ENCODE measurements around the gene PATE1. TPM values are rescaled to one million over a fixed set of nuclear protein-coding genes. Genes with fewer than 3 reads are reported as not detected.
"Not testable (repeated sequence)": the region's sequence is repeated elsewhere in the genome, so short reads cannot be mapped to it uniquely, and the experiment has no call there.

The PATE1 gene
- total RNA-seq = not detected

- DNase-seq (ENCODE audit: low spot score) = no peak
Observed at GRCh38 chr11:125745979-125746378, at the start of gene PATE1. Gene PATE1, plus strand, starts transcription at chr11:125746279. Its CDS starts 26 bp downstream, at chr11:125746305.

- DNase-seq (ENCODE audit: low spot score) = no peak
Observed at GRCh38 chr11:125701018-125701610, 45.0 kb upstream of the PATE1 start.

- DNase-seq (ENCODE audit: low spot score) = no peak
Observed at GRCh38 chr11:125701858-125702621, 44.0 kb upstream of the PATE1 start.

- DNase-seq (ENCODE audit: low spot score) = not testable (repeated sequence)
Observed at GRCh38 chr11:125704686-125705085, 41.4 kb upstream of the PATE1 start.

GRCh38 chr11:125720781-125721180 lies 25.3 kb upstream of the PATE1 start:
- DNase-seq (ENCODE audit: low spot score) = no peak

- DNase-seq (ENCODE audit: low spot score) = no peak
Observed at GRCh38 chr11:125724125-125724524, 22.0 kb upstream of the PATE1 start.

- no peak for DNase-seq (ENCODE audit: low spot score)
Observed at GRCh38 chr11:125728969-125729368, 17.1 kb upstream of the PATE1 start.

GRCh38 chr11:125740617-125741016 lies 5.5 kb upstream of the PATE1 start:
- DNase-seq (ENCODE audit: low spot score) = no peak

GRCh38 chr11:125743681-125744080 lies 2.4 kb upstream of the PATE1 start:
- DNase-seq (ENCODE audit: low spot score) = no peak

- no peak for DNase-seq (ENCODE audit: low spot score)
Observed at GRCh38 chr11:125750629-125751028, 4.5 kb downstream of the PATE1 start.

GRCh38 chr11:125756050-125756449 lies 10.0 kb downstream of the PATE1 start:
- DNase-seq (ENCODE audit: low spot score) = no peak

- no peak for DNase-seq (ENCODE audit: low spot score)
Observed at GRCh38 chr11:125762445-125762844, 16.4 kb downstream of the PATE1 start.

GRCh38 chr11:125763483-125763882 lies 17.4 kb downstream of the PATE1 start:
- no peak for DNase-seq (ENCODE audit: low spot score)

- no peak for DNase-seq (ENCODE audit: low spot score)
Observed at GRCh38 chr11:125766251-125766650, 20.2 kb downstream of the PATE1 start.

- no peak for DNase-seq (ENCODE audit: low spot score)
Observed at GRCh38 chr11:125768336-125769046, 22.4 kb downstream of the PATE1 start.

GRCh38 chr11:125770583-125770982 lies 24.5 kb downstream of the PATE1 start:
- DNase-seq (ENCODE audit: low spot score) = no peak

- DNase-seq (ENCODE audit: low spot score) = no peak
Observed at GRCh38 chr11:125772834-125773505, 26.9 kb downstream of the PATE1 start.

- DNase-seq (ENCODE audit: low spot score) = no peak
Observed at GRCh38 chr11:125773516-125773915, 27.4 kb downstream of the PATE1 start.

GRCh38 chr11:125777309-125777708 lies 31.2 kb downstream of the PATE1 start:
- DNase-seq (ENCODE audit: low spot score) = no peak

- no peak for DNase-seq (ENCODE audit: low spot score)
Observed at GRCh38 chr11:125778728-125779127, 32.6 kb downstream of the PATE1 start, which contains the start of gene PATE2. Gene PATE2, minus strand, starts transcription at chr11:125778828. Its CDS starts 55 bp downstream, at chr11:125778773.

- DNase-seq (ENCODE audit: low spot score) = no peak
Observed at GRCh38 chr11:125784678-125785077, 38.6 kb downstream of the PATE1 start.

GRCh38 chr11:125787827-125788226 lies 41.7 kb downstream of the PATE1 start, which contains the start of gene PATE3:
Gene PATE3, plus strand, starts transcription at chr11:125788127. Its CDS starts 25 bp downstream, at chr11:125788152.
- DNase-seq (ENCODE audit: low spot score) = no peak
